H1 (cell line): ENCODE results near the gene ENDOG. TPM values are rescaled to one million over a fixed set of nuclear protein-coding genes. Genes with fewer than 3 reads are reported as not detected.

ENCODE experiments used
- CTCF ChIA-PET: fragments of 300-600 bp; sonication (Branson Sonifier 250); formaldehyde crosslinking; loops from one replicate; lab custom pipeline; 2021; ENCODE audit not compliant: partially characterized antibody; lab: Charles Lee
- POLR2A ChIA-PET: fragments of 300-600 bp; sonication (Branson Sonifier 250); formaldehyde crosslinking; loops from one replicate; lab custom pipeline; 2021; ENCODE audit warnings: inconsistent platforms; ENCODE audit not compliant: partially characterized antibody; lab: Charles Lee
- DNase-seq, 2 experiments: peaks; one replicate each; pipeline versions ENCODE4 v3.0.0 to v3.0.0-alpha.2; 2010 to 2022; ENCODE audit warnings: low spot score in 2 of 2, low read depth in 1 of 2, mixed read lengths in 1 of 2
- FAIRE-seq: peaks from 2 replicates; lab custom pipeline; 2011; peaks lifted over from hg19 to GRCh38; lab: Jason Lieb, UNC
- H2AFZ ChIP-seq: 2 replicates; pipeline ENCODE4 v1.8.1; 2012; ENCODE audit warnings: low read length, inconsistent platforms
- H2AK5ac ChIP-seq: 2 replicates; pipeline ENCODE4 v1.6.1; 2013; ENCODE audit warnings: low read depth, low read length
- H2BK120ac ChIP-seq: replicated peaks from 2 replicates; pipeline ENCODE3; 2013; ENCODE audit warnings: low read depth, low read length, inconsistent platforms
- H2BK12ac ChIP-seq: 2 replicates; pipeline ENCODE4 v1.6.1; 2013; ENCODE audit warnings: low read depth, low read length
- H2BK15ac ChIP-seq: 2 replicates; pipeline ENCODE4 v1.6.1; 2013; ENCODE audit warnings: low read length
- H2BK20ac ChIP-seq: 2 replicates; pipeline ENCODE4 v1.6.1; 2013; ENCODE audit warnings: low read length
- H2BK5ac ChIP-seq: 2 replicates; pipeline ENCODE4 v1.6.1; 2013; ENCODE audit warnings: low read depth, low read length
- H3K14ac ChIP-seq: 2 replicates; pipeline ENCODE4 v1.6.1; 2013; ENCODE audit warnings: inconsistent platforms; ENCODE audit not compliant: insufficient read length
- H3K18ac ChIP-seq: 2 replicates; pipeline ENCODE4 v1.6.1; 2013; ENCODE audit warnings: low read length; ENCODE audit errors: extremely low read depth
- H3K23ac ChIP-seq: 2 replicates; pipeline ENCODE4 v1.6.1; 2013; ENCODE audit warnings: inconsistent platforms; ENCODE audit not compliant: insufficient read length
- H3K23me2 ChIP-seq: 2 replicates; pipeline ENCODE4 v1.6.1; 2013; ENCODE audit warnings: low read depth, low read length
- H3K27ac ChIP-seq: 2 replicates; pipeline ENCODE4 v1.6.1; 2011; ENCODE audit warnings: low read depth, low read length, inconsistent platforms
- H3K27me3 ChIP-seq, 4 experiments: replicated peaks in 1 of 4; 1 replicate in 1 of 4; 2 replicates in 3 of 4; pipeline versions ENCODE4 v1.6.1 to v1.8.1; 2011 to 2013; ENCODE audit warnings: low read length in 3 of 4, mild to moderate bottlenecking in 3 of 4, inconsistent platforms in 2 of 4, mixed read lengths in 2 of 4, moderate library complexity in 1 of 4; ENCODE audit not compliant: control insufficient read depth in 3 of 4, insufficient read depth in 3 of 4; ENCODE audit errors: extremely low read depth in 1 of 4
- H3K36me3 ChIP-seq, 4 experiments: 2 replicates each; pipeline versions ENCODE4 v1.6.1 to v1.8.1; 2011 to 2013; ENCODE audit warnings: mild to moderate bottlenecking in 4 of 4, low read length in 3 of 4, moderate library complexity in 2 of 4, control low read depth in 1 of 4, inconsistent platforms in 1 of 4; ENCODE audit not compliant: insufficient read depth in 4 of 4, control insufficient read depth in 2 of 4
- H3K4ac ChIP-seq: replicated peaks from 2 replicates; pipeline ENCODE3; 2013; ENCODE audit warnings: low read length, low read depth, mixed read lengths, inconsistent platforms; ENCODE audit not compliant: insufficient read length
- H3K4me1 ChIP-seq, 4 experiments: replicated peaks in 1 of 4; 1 replicate in 1 of 4; 2 replicates in 3 of 4; pipeline versions ENCODE4 v1.6.1 to v1.8.1; 2011 to 2013; ENCODE audit warnings: low read length in 3 of 4, inconsistent platforms in 2 of 4, mixed read lengths in 1 of 4; ENCODE audit not compliant: insufficient read depth in 4 of 4, control insufficient read depth in 3 of 4
- H3K4me2 ChIP-seq, 2 experiments: 2 replicates each; pipeline versions ENCODE4 v1.6.1 to v1.8.1; 2011 to 2013; ENCODE audit warnings: low read depth in 2 of 2, low read length in 2 of 2, control low read depth in 1 of 2, inconsistent platforms in 1 of 2, mild to moderate bottlenecking in 1 of 2; ENCODE audit not compliant: insufficient read depth in 1 of 2
- H3K4me3 ChIP-seq, 4 experiments: fragments of 200-600, 300-600 bp in 1 of 4; sonication (generic), shearing (Covaris generic), sonication (Bioruptor Twin) in 1 of 4; 2 replicates each; pipeline versions ENCODE4 v1.5.1 to v1.8.1; 2011 to 2016; ENCODE audit warnings: low read length in 4 of 4, low read depth in 3 of 4, control low read depth in 2 of 4, inconsistent platforms in 2 of 4, mild to moderate bottlenecking in 2 of 4, mixed read lengths in 1 of 4, moderate library complexity in 1 of 4; ENCODE audit not compliant: insufficient read depth in 2 of 4; ENCODE audit errors: extremely low read depth in 1 of 4
- H3K56ac ChIP-seq: replicated peaks from 2 replicates; pipeline ENCODE3; 2013; ENCODE audit warnings: low read depth, mild to moderate bottlenecking, mixed read lengths, low read length, inconsistent platforms; ENCODE audit not compliant: insufficient read length
- H3K79me1 ChIP-seq: 2 replicates; pipeline ENCODE4 v1.6.1; 2013; ENCODE audit warnings: low read depth, low read length, control low read depth
- H3K79me2 ChIP-seq, 2 experiments: 2 replicates each; pipeline versions ENCODE4 v1.6.1 to v1.8.1; 2012 to 2013; ENCODE audit warnings: low read length in 2 of 2, mild to moderate bottlenecking in 2 of 2, inconsistent platforms in 1 of 2; ENCODE audit not compliant: insufficient read depth in 2 of 2, control insufficient read depth in 1 of 2
- H3K9ac ChIP-seq, 4 experiments: replicated peaks in 1 of 4; 1 replicate in 1 of 4; 2 replicates in 3 of 4; pipeline versions ENCODE4 v1.6.1 to v1.8.1; 2011 to 2013; ENCODE audit warnings: low read depth in 3 of 4, low read length in 3 of 4, control low read depth in 2 of 4, mild to moderate bottlenecking in 2 of 4, moderate library complexity in 2 of 4, inconsistent platforms in 1 of 4; ENCODE audit errors: extremely low read depth in 1 of 4
- H3K9me3 ChIP-seq, 2 experiments: 2 replicates each; pipeline versions ENCODE4 v1.6.1 to v1.8.1; 2012 to 2013; ENCODE audit warnings: mild to moderate bottlenecking in 2 of 2, moderate library complexity in 2 of 2, control low read depth in 1 of 2, inconsistent platforms in 1 of 2, low read depth in 1 of 2, low read length in 1 of 2, mixed read lengths in 1 of 2; ENCODE audit not compliant: insufficient read depth in 2 of 2
- H4K20me1 ChIP-seq, 2 experiments: replicated peaks in 1 of 2; 2 replicates each; pipeline versions ENCODE3 to v1.8.1; 2011 to 2013; ENCODE audit warnings: inconsistent platforms in 2 of 2, low read length in 2 of 2, mild to moderate bottlenecking in 1 of 2; ENCODE audit not compliant: insufficient read depth in 2 of 2, control insufficient read depth in 1 of 2
- H4K5ac ChIP-seq: 2 replicates; pipeline ENCODE4 v1.6.1; 2013; ENCODE audit warnings: low read length, low read depth, mixed read lengths, inconsistent platforms; ENCODE audit not compliant: insufficient read length
- H4K8ac ChIP-seq: 2 replicates; pipeline ENCODE4 v1.8.0; 2013; ENCODE audit warnings: mild to moderate bottlenecking, moderate library complexity, low read length, inconsistent platforms; ENCODE audit not compliant: insufficient read depth; ENCODE audit errors: extremely low read depth
- H4K91ac ChIP-seq: replicated peaks from 2 replicates; pipeline ENCODE3; 2013; ENCODE audit warnings: low read length, mixed read lengths, inconsistent platforms; ENCODE audit not compliant: insufficient read length
- CHD1 ChIP-seq: IDR thresholded peaks from 2 replicates; pipeline ENCODE4 v1.6.1; 2012; ENCODE audit warnings: low read depth, low read length, improper control_type of control experiment
- JUN ChIP-seq: IDR thresholded peaks from 2 replicates; pipeline ENCODE4 v1.6.1; 2011; ENCODE audit warnings: low read depth, mild to moderate bottlenecking, improper control_type of control experiment, low read length
- RAD21 ChIP-seq, 2 experiments: IDR thresholded peaks in 1 of 2; conservative IDR thresholded peaks in 1 of 2; 2 replicates each; pipeline ENCODE4 v1.6.1; 2011; ENCODE audit warnings: low read depth in 2 of 2, low read length in 2 of 2, improper control_type of control experiment in 1 of 2, inconsistent platforms in 1 of 2, mild to moderate bottlenecking in 1 of 2, moderate library complexity in 1 of 2
- SIN3A ChIP-seq, 2 experiments: IDR thresholded peaks in 1 of 2; conservative IDR thresholded peaks in 1 of 2; 2 replicates each; pipeline ENCODE4 v1.6.1; 2011 to 2012; ENCODE audit warnings: low read length in 2 of 2, improper control_type of control experiment in 1 of 2, low read depth in 1 of 2, mild to moderate bottlenecking in 1 of 2
- SP4 ChIP-seq: IDR thresholded peaks from 2 replicates; pipeline ENCODE4 v1.6.1; 2012; ENCODE audit warnings: low read length, inconsistent platforms
- TAF1 ChIP-seq: IDR thresholded peaks from 2 replicates; pipeline ENCODE4 v1.6.1; 2011; ENCODE audit warnings: mild to moderate bottlenecking, low read depth, low read length
- YY1 ChIP-seq: IDR thresholded peaks from 2 replicates; pipeline ENCODE4 v1.6.1; 2011; ENCODE audit warnings: low read depth, mild to moderate bottlenecking, low read length
- WGBS, 2 experiments: shearing (Covaris generic) in 1 of 2; methylation state at CpG; one replicate each; pipeline versions ENCODE4 v1.1.6 to v1.1.7; 2013 to 2015; ENCODE audit warnings: low lambda C conversion rate in 2 of 2, mixed read lengths in 2 of 2, inconsistent platforms in 1 of 2, low coverage in 1 of 2, missing lambda C conversion rate in 1 of 2; ENCODE audit not compliant: insufficient replicate concordance in 2 of 2, insufficient coverage in 1 of 2, insufficient read length in 1 of 2; ENCODE audit errors: extremely low coverage in 1 of 2, missing lambda C conversion rate in 1 of 2; 5-methylcytosine and 5-hydroxymethylcytosine counted together
- polyA plus RNA-seq, 7 experiments: library from polyadenylated mRNA; depleted of rRNA in 3 of 7; stranded (reverse) in 5 of 7; unstranded in 2 of 7; fragments of >200 nt in 5 of 7; fragments of 200-250 nt in 2 of 7; gene quantifications; 1 replicate in 5 of 7; 2 replicates in 1 of 7; 4 replicates in 1 of 7; pipeline versions ENCODE4 v1.2.1 to v1.2.3, GENCODE V29; 2011 to 2013; ENCODE audit warnings: missing spikeins in 2 of 7, mixed read lengths in 2 of 7
- total RNA-seq: library from RNA; stranded (reverse); fragmentation: NEBNext Ultra II Directional; extraction: Animal tissue kit (Norgen Biotek cat#: 25700); gene quantifications from 2 replicates; pipeline ENCODE4 v1.2.1, GENCODE V29; 2021
- TF ChIP-seq, protein P1 (sequence below): IDR thresholded peaks from 2 replicates; pipeline ENCODE4 v1.6.1; 2012; ENCODE audit warnings: inconsistent platforms

The ENDOG gene
- total and polyA plus RNA-seq, 2 of the 8 experiments (the other 6 are each of a cell fraction or from before 2014, with no cell fraction given) = 17.5 to 23.4 TPM

DNA sequence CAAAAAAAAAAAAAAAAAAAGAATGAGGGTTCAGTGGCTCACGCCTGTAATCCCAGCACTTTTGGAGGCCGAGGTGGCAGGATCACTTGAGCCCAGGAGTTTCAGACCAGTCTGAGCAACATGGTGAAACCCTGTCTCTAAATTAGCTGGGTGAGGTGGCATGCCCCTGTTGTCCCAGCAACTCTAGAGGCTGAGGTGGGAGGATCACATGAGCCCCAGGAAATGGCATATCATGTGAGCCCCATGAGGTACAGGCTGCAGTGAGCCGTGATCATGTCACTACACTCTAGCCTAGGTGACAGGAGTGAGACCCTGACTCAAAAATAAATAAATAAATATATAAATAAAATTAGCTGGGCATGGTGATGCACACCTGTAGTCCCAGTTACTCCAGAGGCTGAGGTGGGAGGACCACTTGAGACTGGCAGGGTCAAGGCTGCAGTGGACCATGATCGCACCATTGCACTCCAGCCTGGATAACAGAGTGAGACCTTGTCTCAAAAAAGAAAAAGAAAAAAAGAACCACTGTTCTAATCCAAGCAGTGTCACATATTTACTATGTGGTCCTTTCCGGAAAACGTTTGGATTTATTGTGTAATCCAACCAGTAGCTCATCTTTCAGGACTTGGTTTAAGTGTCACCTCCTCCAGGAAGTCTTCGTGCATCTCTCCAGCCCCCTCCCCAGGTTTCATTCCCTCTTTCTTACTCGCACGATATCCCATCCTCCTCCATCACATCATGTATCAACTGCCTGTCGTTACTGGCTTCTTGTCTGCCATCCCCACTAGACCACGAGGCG, 23.6 kb downstream of the ENDOG start:
- H3K4me2 ChIP-seq = no peak overlapping the region
- ChIA-PET POLR2A (interaction anchor here (1.2 kb wide), 1 partner anchor 12 kb away, joined by 3 read pairs; the partner anchor contains the start of gene SPOUT1), CTCF (interaction anchor here (0.6 to 1.5 kb wide), 5 partner anchors 10 to 109 kb away, joined by 3 to 4 read pairs (median 3); no protein-coding TSS in a partner anchor)
- H4K5ac ChIP-seq = no peak overlapping the region
- DNase-seq (no peak), FAIRE-seq (no peak)
- peaks cover 0 to 3% (median 0%) of the 10 kb centered on the region in 4 experiments; a peak in 2 of 8 replicates for H3K36me3 ChIP-seq
- 92 to 100% methylated on average over 2 to 12 of the region's 12 CpGs for WGBS, 2 experiments
- peaks cover 0 to 3% of the 10 kb centered on the region in 2 experiments; a peak in 1 of 4 replicates for H3K79me2 ChIP-seq
- H3K9me3 ChIP-seq = no peaks in the 10 kb centered on the region
- no peak overlapping the region for H3K4me3 ChIP-seq
- H2BK20ac ChIP-seq = no peak overlapping the region
- no peaks in the 10 kb centered on the region for H3K23me2 ChIP-seq
- H3K23ac ChIP-seq = no peak overlapping the region
- H3K27me3 ChIP-seq = no peaks in the 10 kb centered on the region
- H2BK120ac ChIP-seq = no peak overlapping the region
- peaks cover 0 to 14% of the 10 kb centered on the region in 2 experiments for H4K20me1 ChIP-seq
- no peak overlapping the region for H3K18ac ChIP-seq
- H2AK5ac ChIP-seq = no peak overlapping the region
- no peaks in the 10 kb centered on the region for H3K79me1 ChIP-seq
- H3K4me1 ChIP-seq = no peaks in the 10 kb centered on the region
- H4K91ac ChIP-seq = no peak overlapping the region
- H3K27ac ChIP-seq = no peak overlapping the region
- H3K4ac ChIP-seq = no peak overlapping the region
- no peak overlapping the region for H2AFZ ChIP-seq
- no peak overlapping the region for H2BK5ac ChIP-seq
- no peak for TF ChIP-seq JUN
- TF ChIP-seq RAD21 (IDR thresholded peaks at IDR 0.05 in 1 of 2, conservative IDR thresholded peaks at IDR 0.05 in 1 of 2; ENCODE audit: low read depth in 2 of 2, low read length in 2 of 2) = no peak
- no peak for TF ChIP-seq TAF1
- TF ChIP-seq CHD1 = no peak
- TF ChIP-seq SIN3A (conservative IDR thresholded peaks at IDR 0.05 in 1 of 2, IDR thresholded peaks at IDR 0.05 in 1 of 2; ENCODE audit: low read depth in 1 of 2, low read length in 2 of 2) = no peak
- no peak for TF ChIP-seq YY1
- TF ChIP-seq SP4 = no peak
- TF ChIP-seq, protein P1, sequence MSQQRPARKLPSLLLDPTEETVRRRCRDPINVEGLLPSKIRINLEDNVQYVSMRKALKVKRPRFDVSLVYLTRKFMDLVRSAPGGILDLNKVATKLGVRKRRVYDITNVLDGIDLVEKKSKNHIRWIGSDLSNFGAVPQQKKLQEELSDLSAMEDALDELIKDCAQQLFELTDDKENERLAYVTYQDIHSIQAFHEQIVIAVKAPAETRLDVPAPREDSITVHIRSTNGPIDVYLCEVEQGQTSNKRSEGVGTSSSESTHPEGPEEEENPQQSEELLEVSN = no peak
- no peak overlapping the region for H2BK12ac ChIP-seq
- no peak overlapping the region for H3K56ac ChIP-seq
- no peak overlapping the region for H4K8ac ChIP-seq
- H2BK15ac ChIP-seq = no peak overlapping the region
- no peak overlapping the region for H3K14ac ChIP-seq
- no peak overlapping the region for H3K9ac ChIP-seq
